C4-2B (cell line): ENCODE data around the gene GLRX.

ENCODE experiments used
- H3K27ac ChIP-seq: fragments of 450-650 bp; 2 replicates; pipeline ENCODE4 v1.5.1; 2017
- ZFX ChIP-seq: fragments of 450-650 bp; IDR thresholded peaks from 2 replicates; pipeline ENCODE4 v1.6.1; 2017
- TF ChIP-seq, protein P1 (sequence below): fragments of 450-650 bp; conservative IDR thresholded peaks from 2 replicates; pipeline ENCODE4 v1.5.1; 2017; ENCODE audit warnings: mild to moderate bottlenecking

Gene GLRX

GRCh38 chr5:95794070-95794516, 28.4 kb downstream of the GLRX start:
- no peak overlapping the region for H3K27ac ChIP-seq
- TF ChIP-seq, protein P1, sequence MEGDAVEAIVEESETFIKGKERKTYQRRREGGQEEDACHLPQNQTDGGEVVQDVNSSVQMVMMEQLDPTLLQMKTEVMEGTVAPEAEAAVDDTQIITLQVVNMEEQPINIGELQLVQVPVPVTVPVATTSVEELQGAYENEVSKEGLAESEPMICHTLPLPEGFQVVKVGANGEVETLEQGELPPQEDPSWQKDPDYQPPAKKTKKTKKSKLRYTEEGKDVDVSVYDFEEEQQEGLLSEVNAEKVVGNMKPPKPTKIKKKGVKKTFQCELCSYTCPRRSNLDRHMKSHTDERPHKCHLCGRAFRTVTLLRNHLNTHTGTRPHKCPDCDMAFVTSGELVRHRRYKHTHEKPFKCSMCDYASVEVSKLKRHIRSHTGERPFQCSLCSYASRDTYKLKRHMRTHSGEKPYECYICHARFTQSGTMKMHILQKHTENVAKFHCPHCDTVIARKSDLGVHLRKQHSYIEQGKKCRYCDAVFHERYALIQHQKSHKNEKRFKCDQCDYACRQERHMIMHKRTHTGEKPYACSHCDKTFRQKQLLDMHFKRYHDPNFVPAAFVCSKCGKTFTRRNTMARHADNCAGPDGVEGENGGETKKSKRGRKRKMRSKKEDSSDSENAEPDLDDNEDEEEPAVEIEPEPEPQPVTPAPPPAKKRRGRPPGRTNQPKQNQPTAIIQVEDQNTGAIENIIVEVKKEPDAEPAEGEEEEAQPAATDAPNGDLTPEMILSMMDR = no peak
- TF ChIP-seq ZFX = no peak

GRCh38 chr5:95791751-95792150, 30.8 kb downstream of the GLRX start:
- TF ChIP-seq, protein P1 = no peak
- TF ChIP-seq ZFX = no peak

GRCh38 chr5:95788493-95788892, 34.0 kb downstream of the GLRX start:
- no peak overlapping the region for H3K27ac ChIP-seq
- TF ChIP-seq ZFX = no peak
- TF ChIP-seq, protein P1 = no peak

More at GRCh38 chr5:95791751-95792150, 30.8 kb downstream of the GLRX start:
- no peak overlapping the region for H3K27ac ChIP-seq

GRCh38 chr5:95786821-95787418, 35.6 kb downstream of the GLRX start:
- TF ChIP-seq, protein P1 = no peak
- TF ChIP-seq ZFX = no peak
- H3K27ac ChIP-seq = no peak overlapping the region

- TF ChIP-seq, protein P1 = no peak
- no peak for TF ChIP-seq ZFX
- H3K27ac ChIP-seq = no peak overlapping the region
Measured at GRCh38 chr5:95784514-95785302, 37.8 kb downstream of the GLRX start.

- no peak overlapping the region for H3K27ac ChIP-seq
- TF ChIP-seq, protein P1 = no peak
- no peak for TF ChIP-seq ZFX
Measured at GRCh38 chr5:95783661-95784060, 38.9 kb downstream of the GLRX start.

DNA sequence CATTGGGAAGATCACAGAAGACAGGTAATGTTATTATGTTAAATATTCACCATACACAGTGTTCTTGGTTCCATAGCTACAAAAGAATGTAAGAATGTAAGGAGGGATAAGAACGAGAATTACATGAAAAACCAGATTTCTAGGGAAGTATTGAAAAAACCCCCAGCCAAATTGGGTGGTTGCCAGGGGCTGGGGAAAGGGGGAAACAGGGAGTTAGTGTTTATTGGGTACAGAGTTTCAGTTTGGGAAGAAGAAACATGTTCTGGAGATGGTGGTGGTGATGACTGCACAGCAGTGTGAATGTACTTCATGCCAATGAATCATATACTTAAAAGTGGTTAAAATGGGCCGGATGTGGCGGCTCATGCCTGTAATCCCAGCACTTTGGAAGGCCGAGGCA, 40.3 kb downstream of the GLRX start:
- TF ChIP-seq ZFX = no peak
- TF ChIP-seq, protein P1 = no peak
- no peak overlapping the region for H3K27ac ChIP-seq
